HCT116 (cell line): ENCODE data around the gene TIGD4. TPM values are rescaled to one million over a fixed set of nuclear protein-coding genes. Genes with fewer than 3 reads are reported as not detected.

Experiments
- ATAC-seq: fragments of 200-7000 bp; cut with Tn5 transposase; 2 replicates; pipeline ENCODE4 v1.9.1; 2020; ENCODE audit warnings: mild to moderate bottlenecking, moderate library complexity
- BruUV-seq: library from RNA; stranded (reverse); fragments of 400-500 nt; replicated peaks from 2 replicates; lab custom pipeline; 2021; lab: Mats Ljungman, UMichigan
- CTCF ChIA-PET: fragments of 300-600 bp; sonication (Branson Sonifier 250); formaldehyde crosslinking; loops from one replicate; lab custom pipeline; 2021; ENCODE audit warnings: antibody characterized with exemption; lab: Charles Lee
- POLR2A ChIA-PET: fragments of 300-600, 350-600 bp; sonication (Branson Sonifier 250); formaldehyde crosslinking; loops from one replicate; lab custom pipeline; 2021; ENCODE audit warnings: antibody characterized with exemption; lab: Charles Lee
- RAD21 ChIA-PET, 2 experiments: fragments of 300-600 bp; sonication (Branson Sonifier 250); formaldehyde crosslinking; loops; one replicate each; lab custom pipeline; 2023; ENCODE audit warnings: low total read pairs in 2 of 2; ENCODE audit not compliant: uncharacterized antibody in 2 of 2, unreplicated experiment in 2 of 2, low non-redundant PET in 1 of 2; lab: Charles Lee
- DNase-seq: peaks from one replicate; pipeline ENCODE4 v3.0.0-alpha.2; 2010; ENCODE audit warnings: low read depth, low spot score
- H2AFZ ChIP-seq: fragments of 200-600 bp; shearing (Covaris generic), sonication (generic); 2 replicates; pipeline ENCODE4 v1.6.1; 2017; ENCODE audit warnings: low read depth, mixed run types, mixed read lengths, antibody characterized with exemption, low read length; ENCODE audit not compliant: poor library complexity, severe bottlenecking
- H3K27ac ChIP-seq: 2 replicates; pipeline ENCODE4 v1.5.1; 2012; ENCODE audit warnings: low read depth, low read length
- H3K27me3 ChIP-seq: fragments of 200-600 bp; sonication (generic); 2 replicates; pipeline ENCODE4 v1.6.1; 2016; ENCODE audit warnings: mixed run types, low read length, mixed read lengths; ENCODE audit not compliant: insufficient read depth
- H3K36me3 ChIP-seq, 2 experiments: fragments of 200-500 bp in 1 of 2; fragments of 200-600 bp in 1 of 2; sonication (Bioruptor generic) in 1 of 2; sonication (generic) in 1 of 2; 2 replicates each; pipeline versions ENCODE4 v1.5.1 to v1.6.1; 2014 to 2016; ENCODE audit warnings: low read length in 2 of 2, inconsistent platforms in 1 of 2, mixed read lengths in 1 of 2, mixed run types in 1 of 2; ENCODE audit not compliant: insufficient read depth in 2 of 2, control insufficient read depth in 1 of 2
- H3K4me1 ChIP-seq, 2 experiments: fragments of 200-600 bp in 1 of 2; sonication (generic) in 1 of 2; 2 replicates each; pipeline versions ENCODE4 v1.5.1 to v1.6.1; 2012 to 2017; ENCODE audit warnings: low read length in 2 of 2, inconsistent platforms in 1 of 2, mild to moderate bottlenecking in 1 of 2, mixed read lengths in 1 of 2, mixed run types in 1 of 2, moderate library complexity in 1 of 2; ENCODE audit not compliant: insufficient read depth in 2 of 2, control insufficient read depth in 1 of 2
- H3K4me2 ChIP-seq: fragments of 200-600 bp; sonication (generic); 2 replicates; pipeline ENCODE4 v1.6.1; 2017; ENCODE audit warnings: mixed run types, low read length, mixed read lengths
- H3K4me3 ChIP-seq, 2 experiments: fragments of 200-600 bp in 1 of 2; sonication (generic) in 1 of 2; replicated peaks in 1 of 2; 2 replicates each; pipeline ENCODE4 v1.5.1; 2011 to 2016; ENCODE audit warnings: low read length in 2 of 2, control low read depth in 1 of 2, low read depth in 1 of 2, mild to moderate bottlenecking in 1 of 2, mixed read lengths in 1 of 2, mixed run types in 1 of 2
- H3K79me2 ChIP-seq: fragments of 200-600 bp; sonication (generic); 2 replicates; pipeline ENCODE4 v1.6.1; 2017; ENCODE audit warnings: mild to moderate bottlenecking, mixed run types, low read length, moderate library complexity, mixed read lengths; ENCODE audit not compliant: insufficient read depth
- H3K9ac ChIP-seq: fragments of 200-600 bp; sonication (generic); 2 replicates; pipeline ENCODE4 v1.6.1; 2016; ENCODE audit warnings: low read length, mixed read lengths
- H3K9me2 ChIP-seq: fragments of 200-600 bp; sonication (generic), shearing (Covaris generic); 2 replicates; pipeline ENCODE4 v1.6.1; 2017; ENCODE audit warnings: mixed run types, mild to moderate bottlenecking, moderate library complexity; ENCODE audit not compliant: insufficient read depth
- H3K9me3 ChIP-seq, 2 experiments: fragments of 200-500 bp in 1 of 2; fragments of 200-600 bp in 1 of 2; sonication (Bioruptor generic) in 1 of 2; sonication (generic) in 1 of 2; 2 replicates each; pipeline ENCODE4 v1.6.1; 2014 to 2017; ENCODE audit warnings: low read length in 2 of 2, mixed read lengths in 2 of 2, inconsistent platforms in 1 of 2, low read depth in 1 of 2, mild to moderate bottlenecking in 1 of 2, mixed run types in 1 of 2, moderate library complexity in 1 of 2; ENCODE audit not compliant: control insufficient read depth in 1 of 2, insufficient read depth in 1 of 2
- H4K20me1 ChIP-seq: fragments of 200-600 bp; sonication (generic), shearing (Covaris generic); 2 replicates; pipeline ENCODE4 v1.6.1; 2017; ENCODE audit warnings: mixed run types, mild to moderate bottlenecking, moderate library complexity; ENCODE audit not compliant: insufficient read depth
- ATF3 ChIP-seq: IDR thresholded peaks from 2 replicates; pipeline ENCODE4 v1.6.1; 2012
- CBX3 ChIP-seq: IDR thresholded peaks from 2 replicates; pipeline ENCODE4 v1.6.1; 2012; ENCODE audit warnings: low read depth
- CEBPB ChIP-seq: IDR thresholded peaks from 2 replicates; pipeline ENCODE4 v1.6.1; 2012; ENCODE audit warnings: low read depth
- ELF1 ChIP-seq: IDR thresholded peaks from 2 replicates; pipeline ENCODE4 v1.6.1; 2012; ENCODE audit warnings: low read depth, borderline replicate concordance
- EZH2phosphoT487 ChIP-seq: fragments of 200-600 bp; IDR thresholded peaks from 2 replicates; pipeline ENCODE4 v1.6.1; 2018; ENCODE audit warnings: antibody characterized with exemption, borderline replicate concordance
- FOSL1 ChIP-seq: IDR thresholded peaks from 2 replicates; pipeline ENCODE4 v1.6.1; 2012; ENCODE audit warnings: low read depth
- JUND ChIP-seq: IDR thresholded peaks from 2 replicates; pipeline ENCODE4 v1.6.1; 2012
- POLR2A ChIP-seq: IDR thresholded peaks from 2 replicates; pipeline ENCODE4 v1.7.0; 2011; ENCODE audit warnings: borderline replicate concordance; ENCODE audit not compliant: insufficient read depth, insufficient read length; ENCODE audit errors: extremely low read depth
- RAD21 ChIP-seq: IDR thresholded peaks from 2 replicates; pipeline ENCODE4 v1.6.1; 2012; ENCODE audit warnings: low read depth, mild to moderate bottlenecking
- REST ChIP-seq: IDR thresholded peaks from 2 replicates; pipeline ENCODE4 v1.6.1; 2012; ENCODE audit warnings: low read depth
- SIN3A ChIP-seq: IDR thresholded peaks from 2 replicates; pipeline ENCODE4 v1.6.1; 2012; ENCODE audit warnings: low read depth
- SP1 ChIP-seq: IDR thresholded peaks from 2 replicates; pipeline ENCODE4 v1.6.1; 2012; ENCODE audit warnings: low read depth
- TCF7L2 ChIP-seq: IDR thresholded peaks from 2 replicates; pipeline ENCODE4 v1.7.0; 2011; ENCODE audit warnings: borderline replicate concordance, inconsistent platforms; ENCODE audit not compliant: insufficient read depth, insufficient read length; ENCODE audit errors: extremely low read depth
- YY1 ChIP-seq: IDR thresholded peaks from 2 replicates; pipeline ENCODE4 v1.6.1; 2011; ENCODE audit warnings: low read length, low read depth, moderate library complexity, mild to moderate bottlenecking; ENCODE audit not compliant: insufficient replicate concordance; ENCODE audit errors: extremely low read depth
- ZBTB33 ChIP-seq: IDR thresholded peaks from 2 replicates; pipeline ENCODE4 v1.6.1; 2011; ENCODE audit warnings: mild to moderate bottlenecking, low read length, moderate library complexity; ENCODE audit not compliant: insufficient replicate concordance; ENCODE audit errors: extremely low read depth
- ZFX ChIP-seq: fragments of 450-650 bp; IDR thresholded peaks from 2 replicates; pipeline ENCODE4 v1.6.1; 2017
- ZNF274 ChIP-seq: fragments of 200-500 bp; sonication (Bioruptor generic); IDR thresholded peaks from 2 replicates; pipeline ENCODE4 v1.6.1; 2014; ENCODE audit warnings: mild to moderate bottlenecking, low read depth, low read length, inconsistent platforms
- intact Hi-C: fragments of 100-400 bp; cut with micrococcal nuclease; formaldehyde crosslinking; loops from 2 replicates; pipeline ENCODE4 v1.10.0; 2022
- total RNA-seq: library from RNA; stranded (reverse); gene quantifications from one replicate; pipeline ENCODE4 v1.2.1, GENCODE V29; 2021; ENCODE audit not compliant: unreplicated experiment

TIGD4 gene
- total RNA-seq, 1 experiment from 2014 or later = 0.42 TPM

- Histone ChIP-seq H3K4me2 (no peak overlapping the region), H3K79me2 (no peaks in the 10 kb centered on the region), H2AFZ (no peak overlapping the region), H3K4me3 (no peak overlapping the region), H3K27ac (no peak overlapping the region), H3K9me2 (no peaks in the 10 kb centered on the region), H3K36me3 (no peaks in the 10 kb centered on the region), H3K27me3 (no peaks in the 10 kb centered on the region), H3K9ac (no peak overlapping the region), H3K4me1 (no peaks in the 10 kb centered on the region), H4K20me1 (no peaks in the 10 kb centered on the region), H3K9me3 (no peaks in the 10 kb centered on the region)
- ATAC-seq (no peak), DNase-seq (no peak)
- ChIA-PET POLR2A (no interaction called here), RAD21 (no interaction called here), CTCF (no interaction called here)
- BruUV-seq = no TSS peak
- TF ChIP-seq YY1 = no peak
- no peak for TF ChIP-seq ZFX
- no peak for TF ChIP-seq JUND
- TF ChIP-seq POLR2A = no peak
- TF ChIP-seq CEBPB = no peak
- no peak for TF ChIP-seq FOSL1
- no peak for TF ChIP-seq ZNF274
- no peak for TF ChIP-seq ATF3
- TF ChIP-seq REST = no peak
- no peak for TF ChIP-seq ELF1
- TF ChIP-seq SIN3A = no peak
- no peak for TF ChIP-seq CBX3
- no peak for TF ChIP-seq EZH2phosphoT487
- TF ChIP-seq TCF7L2 = no peak
- no peak for TF ChIP-seq SP1
- TF ChIP-seq RAD21 = no peak
- no peak for TF ChIP-seq ZBTB33
- intact Hi-C loops = no loop called here
These were observed 59.6 kb downstream of the TIGD4 start for GRCh38 chr4:152719801-152720556.
